ENCODE results near the gene BDKRB1. TPM values are rescaled to one million over a fixed set of nuclear protein-coding genes. Genes with fewer than 3 reads are reported as not detected.
A peak's percentile ranks its signal among the peaks of the same experiment; 100 is the strongest.

Gene BDKRB1
- total RNA-seq, 1 experiment from 2014 or later = not detected

DNA sequence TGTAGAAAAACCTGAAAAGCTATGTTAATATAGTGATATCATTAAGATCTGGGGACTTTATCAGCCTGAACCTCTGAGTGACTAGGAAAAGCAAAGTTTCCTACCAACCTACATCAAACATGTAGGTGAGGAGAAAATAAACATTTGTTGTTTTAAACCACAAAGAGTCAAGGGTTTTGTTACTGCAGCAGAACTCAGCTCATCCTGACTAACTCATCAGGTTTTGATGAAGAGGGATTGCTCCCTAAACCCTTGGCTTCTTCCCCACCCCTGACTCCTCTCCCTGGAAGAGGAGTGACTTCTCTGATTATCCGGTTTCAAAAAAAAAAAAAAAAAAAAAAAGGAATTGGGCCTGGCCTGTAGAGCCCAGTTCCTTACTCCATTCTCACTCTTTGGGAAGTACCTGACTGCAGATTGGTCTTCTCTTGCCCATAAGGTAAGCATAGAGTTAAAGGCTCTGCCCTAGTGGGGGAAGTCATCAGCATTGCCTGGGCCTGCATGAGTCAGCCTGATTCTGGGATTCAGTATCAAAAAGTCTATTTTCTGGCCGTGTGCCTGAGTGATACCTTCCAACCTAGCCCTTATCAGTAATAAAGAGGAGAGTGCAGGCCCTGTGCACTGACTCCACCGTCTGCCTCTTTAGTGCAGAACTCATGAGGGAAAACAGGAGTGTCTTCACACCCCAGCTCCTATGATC lies 16.9 kb downstream of the BDKRB1 start:
- Histone ChIP-seq H3K79me1 (ENCODE audit: insufficient read depth, low read depth, low read length, poor library complexity, severe bottlenecking) (no peaks in the 10 kb centered on the region), H3K56ac (ENCODE audit: insufficient read length, low read depth, low read length) (no peak overlapping the region), H4K91ac (ENCODE audit: insufficient read length, low read depth, low read length) (no peak overlapping the region), H2AK5ac (ENCODE audit: insufficient read length, low read length) (no peak overlapping the region), H3K18ac (ENCODE audit: insufficient read length, low read depth, low read length) (no peak overlapping the region), H3K4me2 (ENCODE audit: insufficient read depth, insufficient read length, low read length) (no peak overlapping the region), H3K4ac (ENCODE audit: low read depth, low read length) (no peak overlapping the region), H3K23me2 (ENCODE audit: insufficient read length, low read depth, low read length, poor library complexity, severe bottlenecking) (no peaks in the 10 kb centered on the region), H3K23ac (ENCODE audit: insufficient read length, low read depth, low read length) (no peak overlapping the region), H3K27me3 (ENCODE audit: insufficient read depth, low read length) (no peaks in the 10 kb centered on the region), H3K9me3 (ENCODE audit: control insufficient read depth, low read depth, low read length) (no peaks in the 10 kb centered on the region), H2BK15ac (ENCODE audit: low read depth, low read length) (no peak overlapping the region), H3K14ac (ENCODE audit: insufficient read depth, low read length) (no peak overlapping the region), H3K4me1 (ENCODE audit: insufficient read depth, low read length) (no peaks in the 10 kb centered on the region), H4K20me1 (ENCODE audit: control insufficient read depth, insufficient read depth, insufficient read length) (no peaks in the 10 kb centered on the region), H2BK20ac (ENCODE audit: low read depth, low read length, poor library complexity, severe bottlenecking) (no peak overlapping the region), H4K8ac (replicated peaks; ENCODE audit: insufficient read length, low read depth, low read length) (no peak overlapping the region), H3K9ac (ENCODE audit: extremely low read depth, insufficient read length, low read length) (no peak overlapping the region), H2BK12ac (ENCODE audit: insufficient read length, low read depth, low read length) (no peak overlapping the region), H3T11ph (ENCODE audit: low read length) (no peak overlapping the region), H3K27ac (ENCODE audit: insufficient read length, low read depth, low read length) (no peak overlapping the region), H4K5ac (ENCODE audit: insufficient read length, low read depth, low read length) (no peak overlapping the region), H2AFZ (ENCODE audit: low read length) (no peak overlapping the region), H3K79me2 (ENCODE audit: insufficient read depth, low read length) (no peaks in the 10 kb centered on the region), H2BK120ac (ENCODE audit: low read depth, low read length, poor library complexity, severe bottlenecking) (no peak overlapping the region), H2BK5ac (ENCODE audit: insufficient read length, low read length) (no peak overlapping the region)
- no CpG with 5 or more reads among the region's 3 CpGs for WGBS (ENCODE audit: extremely low coverage, insufficient read length, low lambda C conversion rate)
- H3K4me3 Mint-ChIP-seq = no peak overlapping the region
- H3K27me3 Mint-ChIP-seq (ENCODE audit: low read depth) = peaks cover 2% of the 10 kb centered on the region
- peak; percentile 3 for DNase-seq
- H3K27ac Mint-ChIP-seq = no peak overlapping the region
- peaks cover 7 to 11% of the 10 kb centered on the region in 2 experiments for H3K4me1 Mint-ChIP-seq
- peaks cover 6 to 14% (median 9%) of the 10 kb centered on the region in 3 experiments; a peak in 4 of 7 replicates for H3K36me3 Mint-ChIP-seq (ENCODE audit: insufficient read depth in 1 of 3, low read depth in 3 of 3)
- H3K9me3 Mint-ChIP-seq = peaks cover 19 to 25% of the 10 kb centered on the region in 2 experiments
- TF ChIP-seq, protein P1, sequence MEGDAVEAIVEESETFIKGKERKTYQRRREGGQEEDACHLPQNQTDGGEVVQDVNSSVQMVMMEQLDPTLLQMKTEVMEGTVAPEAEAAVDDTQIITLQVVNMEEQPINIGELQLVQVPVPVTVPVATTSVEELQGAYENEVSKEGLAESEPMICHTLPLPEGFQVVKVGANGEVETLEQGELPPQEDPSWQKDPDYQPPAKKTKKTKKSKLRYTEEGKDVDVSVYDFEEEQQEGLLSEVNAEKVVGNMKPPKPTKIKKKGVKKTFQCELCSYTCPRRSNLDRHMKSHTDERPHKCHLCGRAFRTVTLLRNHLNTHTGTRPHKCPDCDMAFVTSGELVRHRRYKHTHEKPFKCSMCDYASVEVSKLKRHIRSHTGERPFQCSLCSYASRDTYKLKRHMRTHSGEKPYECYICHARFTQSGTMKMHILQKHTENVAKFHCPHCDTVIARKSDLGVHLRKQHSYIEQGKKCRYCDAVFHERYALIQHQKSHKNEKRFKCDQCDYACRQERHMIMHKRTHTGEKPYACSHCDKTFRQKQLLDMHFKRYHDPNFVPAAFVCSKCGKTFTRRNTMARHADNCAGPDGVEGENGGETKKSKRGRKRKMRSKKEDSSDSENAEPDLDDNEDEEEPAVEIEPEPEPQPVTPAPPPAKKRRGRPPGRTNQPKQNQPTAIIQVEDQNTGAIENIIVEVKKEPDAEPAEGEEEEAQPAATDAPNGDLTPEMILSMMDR (conservative IDR thresholded peaks at IDR 0.05) = no peak

Data from H9 (cell line).